GM12891 (cell line): ENCODE measurements around the gene SEPTIN10.
"Not testable (repeated sequence)": the region's sequence is repeated elsewhere in the genome, so short reads cannot be mapped to it uniquely, and the experiment has no call there.

ENCODE experiments used
- DNase-seq: peaks from one replicate; pipeline ENCODE4 v3.0.0; 2011; ENCODE audit warnings: low spot score; ENCODE audit not compliant: insufficient read length
- FAIRE-seq: peaks from 2 replicates; lab custom pipeline; 2011; peaks lifted over from hg19 to GRCh38; lab: Jason Lieb, UNC
- PAX5 ChIP-seq: IDR thresholded peaks from 2 replicates; pipeline ENCODE4 v1.6.1; 2011; ENCODE audit warnings: low read length, moderate library complexity, mild to moderate bottlenecking; ENCODE audit not compliant: insufficient read depth, severe bottlenecking
- POLR2A ChIP-seq: IDR thresholded peaks from 2 replicates; pipeline ENCODE4 v1.6.1; 2011; ENCODE audit warnings: low read depth, low read length, control low read depth
- POLR2AphosphoS5 ChIP-seq: IDR thresholded peaks from 2 replicates; pipeline ENCODE4 v1.6.1; 2011; ENCODE audit warnings: low read depth, low read length, control low read depth
- POU2F2 ChIP-seq: IDR thresholded peaks from 2 replicates; pipeline ENCODE4 v1.6.1; 2011; ENCODE audit warnings: low read depth, mild to moderate bottlenecking, control low read depth, low read length, moderate library complexity
- SPI1 ChIP-seq: IDR thresholded peaks from 2 replicates; pipeline ENCODE4 v1.6.1; 2011; ENCODE audit warnings: low read depth, low read length, control low read depth
- TAF1 ChIP-seq: IDR thresholded peaks from 2 replicates; pipeline ENCODE4 v1.6.1; 2011; ENCODE audit warnings: low read depth, low read length, control low read depth

The SEPTIN10 gene

DNA sequence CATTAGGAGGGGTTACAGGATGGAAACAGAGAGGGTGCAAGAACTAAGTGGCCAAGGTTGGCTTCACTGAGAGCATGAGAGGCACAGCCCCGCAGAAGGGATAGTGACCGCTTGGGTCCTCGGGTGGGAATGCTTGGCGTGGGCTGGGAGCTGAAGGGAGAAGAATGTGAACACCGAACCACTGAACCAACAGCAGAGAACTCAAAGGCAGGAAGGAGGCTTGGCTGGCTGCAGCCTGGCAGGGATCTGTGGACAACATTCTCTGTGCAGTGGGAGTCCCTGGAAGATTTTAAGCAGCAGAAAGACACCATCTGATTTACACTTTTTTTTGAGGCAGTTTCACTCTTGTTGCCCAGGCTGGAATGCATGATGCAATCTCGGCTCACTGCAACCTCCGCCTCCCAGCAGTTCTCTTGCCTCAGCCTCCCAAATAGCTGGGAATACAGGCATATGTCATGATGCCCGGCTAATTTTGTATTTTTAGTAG, 34.3 kb upstream of the SEPTIN10 start:
- no peak for DNase-seq
- FAIRE-seq = no peak
- TF ChIP-seq POU2F2 (no peak), SPI1 (no peak), POLR2A (no peak), TAF1 (no peak), POLR2AphosphoS5 (no peak), PAX5 (no peak)

DNA sequence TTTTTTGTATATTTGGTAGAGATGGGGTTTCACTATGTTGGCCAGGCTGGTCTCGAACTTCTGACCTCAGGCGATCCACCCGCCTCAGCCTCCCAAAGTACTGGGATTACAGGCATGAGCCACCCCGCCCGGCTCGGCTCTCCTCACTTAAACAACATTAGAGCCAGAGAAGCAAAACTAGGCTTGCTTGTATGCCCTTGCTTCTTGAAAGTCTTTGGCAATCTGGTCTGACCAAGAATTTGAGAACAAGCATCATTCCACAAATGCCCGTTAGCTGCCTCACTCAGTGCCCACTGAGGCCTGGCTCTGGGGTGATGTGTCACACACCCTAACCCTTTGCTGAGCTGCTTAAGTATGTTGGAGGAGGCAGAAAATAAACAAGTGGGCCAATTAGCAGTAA, 33.9 kb upstream of the SEPTIN10 start:
- TF ChIP-seq POU2F2 (no peak), POLR2AphosphoS5 (no peak), PAX5 (no peak), SPI1 (no peak), TAF1 (no peak)
- DNase-seq (no peak), FAIRE-seq (no peak)

DNA sequence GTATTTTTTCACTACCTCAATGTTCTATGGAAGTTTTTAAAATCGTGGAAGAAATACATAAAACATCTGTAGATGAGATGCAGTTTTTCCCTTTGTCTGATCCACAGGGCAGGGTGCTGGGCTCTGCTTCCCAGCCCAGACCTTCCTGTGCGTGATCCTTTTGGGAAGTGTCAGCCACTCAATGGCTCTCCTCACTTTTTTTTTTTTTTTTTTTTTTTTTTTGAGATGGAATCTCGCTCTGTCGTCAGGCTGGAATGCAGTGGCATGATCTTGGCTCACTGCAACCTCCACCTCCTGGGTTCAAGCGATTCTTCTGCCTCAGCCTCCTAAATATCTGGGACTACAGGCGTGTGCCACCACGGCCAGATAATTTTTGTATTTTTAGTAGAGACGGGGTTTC, 33.2 kb upstream of the SEPTIN10 start:
- DNase-seq (no peak), FAIRE-seq (no peak)
- TF ChIP-seq TAF1 (no peak), POU2F2 (no peak), PAX5 (no peak), POLR2A (no peak), POLR2AphosphoS5 (no peak), SPI1 (no peak)

DNA sequence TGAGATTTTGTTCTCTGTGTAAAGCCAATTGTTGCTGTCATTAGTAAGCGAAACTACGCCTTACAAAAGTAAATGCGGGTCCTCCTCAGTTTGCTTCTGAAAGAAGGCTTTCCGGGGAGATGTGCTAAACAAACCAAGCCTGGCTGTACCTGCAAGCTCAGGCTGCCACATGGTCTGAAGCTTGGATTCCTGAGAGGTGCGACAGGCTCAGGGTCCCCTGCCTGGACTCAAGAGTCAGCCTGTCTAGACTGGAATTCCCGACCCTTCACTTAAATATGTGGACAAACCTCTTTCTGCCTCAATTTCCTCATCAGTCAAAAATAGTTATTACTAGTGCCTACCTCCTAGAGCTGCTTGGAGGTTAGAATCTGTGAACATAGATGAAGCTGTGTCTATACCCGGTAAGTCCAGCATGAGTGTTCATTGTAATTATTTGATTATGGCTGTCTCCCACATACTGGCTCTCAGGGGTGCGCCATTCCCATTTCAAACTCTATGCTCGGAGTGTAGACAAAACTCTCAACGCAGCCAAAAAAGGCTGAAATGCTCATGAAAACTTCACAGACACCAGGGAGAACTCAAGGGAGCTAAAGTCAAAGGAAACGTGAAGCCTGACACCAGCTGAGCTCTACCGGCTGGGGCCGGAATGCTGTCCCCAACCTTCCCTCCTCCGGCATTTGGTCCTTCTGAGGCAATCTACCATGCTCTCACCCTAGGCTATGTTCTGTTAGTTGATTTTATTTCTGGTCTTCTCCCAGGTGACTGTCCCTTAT, 31.8 kb upstream of the SEPTIN10 start:
- FAIRE-seq (no peak), DNase-seq (no peak)
- TF ChIP-seq PAX5 (no peak), POU2F2 (no peak), TAF1 (no peak), SPI1 (no peak), POLR2AphosphoS5 (no peak), POLR2A (no peak)

DNA sequence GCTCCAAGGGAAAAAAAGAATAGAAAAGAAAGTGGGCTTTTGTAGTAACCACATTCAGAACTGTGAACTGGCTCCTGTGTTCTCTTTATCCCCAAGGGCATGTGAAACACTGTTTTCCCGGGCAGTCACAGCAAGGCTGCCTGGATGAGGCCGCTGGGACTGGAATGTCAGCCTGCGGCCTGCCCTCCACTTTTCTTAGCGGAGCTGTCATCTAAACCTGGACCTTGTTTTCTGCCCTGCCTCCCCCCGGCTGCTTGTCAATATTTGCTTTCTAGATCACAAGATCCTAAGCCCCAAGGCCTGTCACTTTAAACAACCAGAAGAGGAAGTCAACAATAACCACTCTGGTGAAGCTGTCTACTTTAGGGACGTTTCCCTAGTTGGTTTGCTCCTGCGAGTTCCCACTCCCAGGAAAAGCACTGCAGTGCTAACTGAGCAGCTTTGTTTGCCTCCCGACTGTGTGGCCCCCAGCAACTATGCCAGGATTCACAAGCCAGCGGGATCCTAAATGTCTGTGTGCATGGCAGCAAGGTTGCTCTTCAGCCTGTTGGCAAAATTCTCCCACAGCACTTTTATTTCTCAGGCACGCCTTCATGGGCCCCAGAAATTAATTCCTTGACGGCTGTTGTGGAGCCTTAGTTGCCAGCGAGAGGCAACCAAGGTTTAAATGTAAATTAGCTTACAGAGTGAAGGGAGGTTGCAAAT, 31.0 kb upstream of the SEPTIN10 start:
- TF ChIP-seq PAX5 = no peak
- TF ChIP-seq SPI1 = peak; percentile 44
- DNase-seq (no peak), FAIRE-seq (no peak)

DNA sequence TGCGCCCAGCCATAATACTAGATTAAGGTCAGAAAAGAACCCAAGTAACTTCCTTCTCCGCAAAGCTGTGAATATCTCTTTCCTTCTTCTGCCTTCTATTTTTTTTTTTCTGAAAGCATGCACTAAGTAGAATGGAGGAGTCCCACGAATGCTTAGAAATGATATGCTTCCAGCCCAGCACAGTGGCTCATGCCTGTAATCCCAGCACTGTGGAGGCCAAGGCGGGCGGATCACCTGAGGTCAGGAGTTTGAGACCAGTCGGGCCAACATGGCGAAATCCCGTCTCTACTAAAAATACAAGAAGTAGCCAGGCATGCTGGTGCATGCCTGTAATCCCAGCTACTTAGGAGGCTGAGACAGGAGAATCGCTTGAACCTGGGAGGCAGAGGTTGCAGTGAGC, 26.2 kb upstream of the SEPTIN10 start:
- FAIRE-seq, DNase-seq: not testable (repeated sequence)

DNA sequence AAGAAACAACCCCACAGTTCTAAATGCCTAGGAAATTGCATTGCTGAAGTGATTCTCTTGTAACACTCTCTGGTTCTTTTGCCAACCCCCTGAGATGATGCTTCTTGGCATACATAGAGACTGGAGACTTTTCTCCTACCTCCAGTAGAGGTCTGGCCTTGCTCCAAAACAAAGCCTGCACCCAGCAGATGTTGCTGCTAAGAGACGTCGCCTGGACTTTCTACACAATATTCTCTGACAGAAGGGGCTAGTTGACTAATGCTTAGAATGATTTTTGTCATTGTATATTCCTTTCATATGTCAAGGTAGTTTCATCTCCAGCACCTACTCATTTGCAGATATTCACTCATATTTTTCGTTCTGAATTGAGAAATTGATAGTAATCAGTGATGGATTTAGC, 25.0 kb upstream of the SEPTIN10 start:
- TF ChIP-seq POU2F2 = no peak
- no peak for TF ChIP-seq SPI1
- TF ChIP-seq TAF1 = no peak
- TF ChIP-seq PAX5 = no peak
- no peak for TF ChIP-seq POLR2AphosphoS5
- TF ChIP-seq POLR2A = no peak
- no peak for FAIRE-seq
- no peak for DNase-seq

DNA sequence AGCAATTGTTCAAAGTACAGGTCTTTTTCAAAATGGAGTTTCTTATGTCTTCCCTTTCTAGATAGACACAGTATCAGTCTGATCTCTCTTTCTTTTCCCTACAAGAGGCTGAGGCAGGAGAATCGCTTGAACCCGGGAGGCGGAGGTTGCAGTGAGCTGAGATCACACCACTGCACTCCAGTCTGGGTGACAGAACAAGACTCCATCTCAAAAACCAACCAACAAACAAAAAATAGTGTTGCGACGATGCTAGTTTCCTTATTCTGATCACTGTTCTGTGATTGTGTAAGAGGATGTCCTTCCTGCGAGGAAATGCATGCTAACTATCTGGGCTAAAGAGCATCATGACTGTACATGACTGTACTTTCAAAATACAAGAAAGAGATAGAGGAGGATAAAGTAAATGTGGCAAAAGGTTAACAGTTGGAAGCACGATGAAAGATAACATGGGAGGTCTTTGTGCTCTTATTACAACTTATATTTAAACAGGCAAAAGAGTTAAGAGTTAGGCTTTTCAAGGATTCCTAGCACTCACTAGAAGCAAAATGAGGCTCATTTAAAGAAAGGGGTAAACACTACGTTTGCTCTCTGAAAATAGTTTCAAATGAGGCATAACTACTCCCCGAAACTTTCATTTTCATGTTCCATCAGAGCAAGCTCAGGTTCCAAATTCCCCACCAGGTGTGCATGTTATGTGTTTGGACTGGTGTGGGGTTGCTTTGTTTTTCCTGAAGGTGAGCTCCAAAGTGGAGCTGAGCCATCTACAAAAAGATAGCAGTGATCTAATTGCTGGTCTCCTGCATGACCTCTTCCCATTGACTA, 24.2 kb upstream of the SEPTIN10 start:
- no peak for TF ChIP-seq PAX5
- no peak for TF ChIP-seq POLR2A
- no peak for TF ChIP-seq POLR2AphosphoS5
- TF ChIP-seq SPI1 = no peak
- TF ChIP-seq POU2F2 = no peak
- TF ChIP-seq TAF1 = no peak
- FAIRE-seq = no peak
- DNase-seq = no peak

DNA sequence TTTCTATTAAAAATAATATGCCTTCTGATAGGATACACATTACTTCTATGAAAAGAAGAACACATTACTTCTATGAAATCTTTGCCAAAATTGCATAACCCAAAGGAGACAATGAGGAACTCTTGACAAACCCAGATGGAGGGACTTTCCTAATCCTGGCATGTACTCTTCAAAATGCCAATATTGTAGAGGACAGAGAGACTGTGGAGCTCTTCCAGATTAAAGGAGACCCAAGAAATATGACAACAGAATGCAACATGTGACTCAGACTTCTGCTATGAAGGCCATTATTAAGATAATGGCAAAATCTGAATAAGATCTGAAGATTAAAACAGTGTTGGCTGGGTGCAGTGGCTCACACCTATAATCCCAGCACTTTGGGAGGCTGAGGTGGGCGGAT, 22.6 kb upstream of the SEPTIN10 start:
- TF ChIP-seq PAX5 (no peak), POLR2A (no peak), SPI1 (no peak), TAF1 (no peak), POLR2AphosphoS5 (no peak), POU2F2 (no peak)

More for the DNA sequence above, 22.6 kb upstream of the SEPTIN10 start:
- FAIRE-seq (no peak), DNase-seq (no peak)
